Measurements from ENCODE around the gene CDH4. TPM values are rescaled to one million over a fixed set of nuclear protein-coding genes. Genes with fewer than 3 reads are reported as not detected.

The CDH4 gene
- total and polyA plus RNA-seq, 2 donors (not counting 1 experiment from before 2014, with no cell fraction given) = not detected

GRCh38 chr20:61982191-61982950, 730.3 kb downstream of the CDH4 start:
- DNase-seq = no peak
- peaks cover 18% of the 10 kb centered on the region for H4K20me1 ChIP-seq (ENCODE audit: control insufficient read depth, insufficient read depth, low read length, poor library complexity, severe bottlenecking)
- H3K4me2 ChIP-seq (replicated peaks; ENCODE audit: low read depth, low read length, poor library complexity, severe bottlenecking) = peak overlapping the region; percentile 11
- H3K4me1 Mint-ChIP-seq = peaks cover 14% of the 10 kb centered on the region
- POLR2A ChIA-PET = no interaction called here
- CTCF ChIA-PET = no interaction called here
- no peaks in the 10 kb centered on the region for H3K9me3 Mint-ChIP-seq (ENCODE audit: insufficient read depth)
- TF ChIP-seq, protein P1, sequence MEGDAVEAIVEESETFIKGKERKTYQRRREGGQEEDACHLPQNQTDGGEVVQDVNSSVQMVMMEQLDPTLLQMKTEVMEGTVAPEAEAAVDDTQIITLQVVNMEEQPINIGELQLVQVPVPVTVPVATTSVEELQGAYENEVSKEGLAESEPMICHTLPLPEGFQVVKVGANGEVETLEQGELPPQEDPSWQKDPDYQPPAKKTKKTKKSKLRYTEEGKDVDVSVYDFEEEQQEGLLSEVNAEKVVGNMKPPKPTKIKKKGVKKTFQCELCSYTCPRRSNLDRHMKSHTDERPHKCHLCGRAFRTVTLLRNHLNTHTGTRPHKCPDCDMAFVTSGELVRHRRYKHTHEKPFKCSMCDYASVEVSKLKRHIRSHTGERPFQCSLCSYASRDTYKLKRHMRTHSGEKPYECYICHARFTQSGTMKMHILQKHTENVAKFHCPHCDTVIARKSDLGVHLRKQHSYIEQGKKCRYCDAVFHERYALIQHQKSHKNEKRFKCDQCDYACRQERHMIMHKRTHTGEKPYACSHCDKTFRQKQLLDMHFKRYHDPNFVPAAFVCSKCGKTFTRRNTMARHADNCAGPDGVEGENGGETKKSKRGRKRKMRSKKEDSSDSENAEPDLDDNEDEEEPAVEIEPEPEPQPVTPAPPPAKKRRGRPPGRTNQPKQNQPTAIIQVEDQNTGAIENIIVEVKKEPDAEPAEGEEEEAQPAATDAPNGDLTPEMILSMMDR (IDR thresholded peaks at IDR 0.05) = no peak
- TF ChIP-seq EZH2 (IDR thresholded peaks at IDR 0.05; ENCODE audit: borderline replicate concordance, insufficient read depth, low read depth, low read length, poor library complexity, severe bottlenecking) = no peak
- H3K27ac ChIP-seq (ENCODE audit: low read length in 2 of 2) = peak overlapping the region in 1 of 2 donors; percentile 70
- H3K9ac ChIP-seq (ENCODE audit: low read length) = no peak overlapping the region
- H3K27me3 ChIP-seq (replicated peaks in 1 of 4; ENCODE audit: control extremely low read depth in 1 of 4, control insufficient read depth in 3 of 4, insufficient read depth in 4 of 4, low read length in 3 of 4) = no peaks in the 10 kb centered on the region
- intact Hi-C loops (cut with micrococcal nuclease) = no loop called here
- H3K27ac Mint-ChIP-seq = no peak overlapping the region
- H3K4me1 ChIP-seq (ENCODE audit: control insufficient read depth in 2 of 2, insufficient read depth in 2 of 2, low read length in 2 of 2) = peaks cover 0 to 6% of the 10 kb centered on the region in 2 donors
- no peaks in the 10 kb centered on the region for H3K27me3 Mint-ChIP-seq
- peaks cover 0 to 42% of the 10 kb centered on the region in 2 experiments for H3K36me3 ChIP-seq (replicated peaks in 1 of 2; ENCODE audit: control extremely low read depth in 1 of 2, control insufficient read depth in 1 of 2, extremely low read depth in 1 of 2, insufficient read depth in 2 of 2, low read length in 1 of 2)
- no peak overlapping the region for H3K4me3 ChIP-seq (ENCODE audit: control extremely low read depth in 1 of 5, extremely low read depth in 1 of 5, insufficient read depth in 1 of 5, low read depth in 2 of 5, low read length in 4 of 5)
- H3K4me3 Mint-ChIP-seq = no peak overlapping the region
- ATAC-seq (ENCODE audit: low read depth) = no peak
- H3K79me2 ChIP-seq (ENCODE audit: control insufficient read depth, insufficient read depth, low read length) = peaks cover 20% of the 10 kb centered on the region
- peaks cover 0 to 17% (median 0%) of the 10 kb centered on the region in 3 donors for H3K9me3 ChIP-seq (ENCODE audit: control extremely low read depth in 1 of 3, control insufficient read depth in 2 of 3, insufficient read depth in 1 of 3, low read length in 2 of 3)
- no peak overlapping the region for H2AFZ ChIP-seq (ENCODE audit: insufficient read depth, low read depth, low read length, poor library complexity, severe bottlenecking)
- 69% methylated on average over 5 of the region's 18 CpGs for WGBS (ENCODE audit: insufficient coverage)

GRCh38 chr20:61982951-61983315, 730.9 kb downstream of the CDH4 start:
- no peak overlapping the region for H3K4me3 Mint-ChIP-seq
- WGBS (ENCODE audit: insufficient coverage) = 97% methylated on average over 9 of the region's 11 CpGs
- H3K4me3 ChIP-seq (ENCODE audit: control extremely low read depth in 1 of 5, extremely low read depth in 1 of 5, insufficient read depth in 1 of 5, low read depth in 2 of 5, low read length in 4 of 5) = no peak overlapping the region
- H3K4me1 Mint-ChIP-seq = peaks cover 14% of the 10 kb centered on the region
- ATAC-seq (ENCODE audit: low read depth) (no peak), DNase-seq (no peak)
- no peak overlapping the region for H3K4me2 ChIP-seq (replicated peaks; ENCODE audit: low read depth, low read length, poor library complexity, severe bottlenecking)
- H3K9me3 Mint-ChIP-seq (ENCODE audit: insufficient read depth) = no peaks in the 10 kb centered on the region
- H3K27ac ChIP-seq (ENCODE audit: low read length in 2 of 2) = no peak overlapping the region
- no peak overlapping the region for H2AFZ ChIP-seq (ENCODE audit: insufficient read depth, low read depth, low read length, poor library complexity, severe bottlenecking)
- H3K4me1 ChIP-seq (ENCODE audit: control insufficient read depth in 2 of 2, insufficient read depth in 2 of 2, low read length in 2 of 2) = peaks cover 0 to 6% of the 10 kb centered on the region in 2 donors
- H4K20me1 ChIP-seq (ENCODE audit: control insufficient read depth, insufficient read depth, low read length, poor library complexity, severe bottlenecking) = peaks cover 18% of the 10 kb centered on the region
- H3K79me2 ChIP-seq (ENCODE audit: control insufficient read depth, insufficient read depth, low read length) = peaks cover 17% of the 10 kb centered on the region
- ChIA-PET POLR2A (no interaction called here), CTCF (no interaction called here)
- H3K9ac ChIP-seq (ENCODE audit: low read length) = no peak overlapping the region
- H3K27me3 Mint-ChIP-seq = no peaks in the 10 kb centered on the region
- peaks cover 0 to 44% of the 10 kb centered on the region in 2 experiments for H3K36me3 ChIP-seq (replicated peaks in 1 of 2; ENCODE audit: control extremely low read depth in 1 of 2, control insufficient read depth in 1 of 2, extremely low read depth in 1 of 2, insufficient read depth in 2 of 2, low read length in 1 of 2)
- intact Hi-C loops (cut with micrococcal nuclease) = no loop called here
- H3K27me3 ChIP-seq (replicated peaks in 1 of 4; ENCODE audit: control extremely low read depth in 1 of 4, control insufficient read depth in 3 of 4, insufficient read depth in 4 of 4, low read length in 3 of 4) = no peaks in the 10 kb centered on the region
- H3K27ac Mint-ChIP-seq = no peak overlapping the region
- peaks cover 0 to 17% (median 0%) of the 10 kb centered on the region in 3 donors for H3K9me3 ChIP-seq (ENCODE audit: control extremely low read depth in 1 of 3, control insufficient read depth in 2 of 3, insufficient read depth in 1 of 3, low read length in 2 of 3)
- TF ChIP-seq, protein P1 (IDR thresholded peaks at IDR 0.05) = no peak
- TF ChIP-seq EZH2 (IDR thresholded peaks at IDR 0.05; ENCODE audit: borderline replicate concordance, insufficient read depth, low read depth, low read length, poor library complexity, severe bottlenecking) = no peak

All from B cell (primary cell).